Measurements from ENCODE around the gene HAUS7. TPM values are rescaled to one million over a fixed set of nuclear protein-coding genes. Genes with fewer than 3 reads are reported as not detected.

HAUS7 gene
- total and polyA plus RNA-seq, 9 donors, result 20.0 to 34.3 (median 30.1) TPM

DNA sequence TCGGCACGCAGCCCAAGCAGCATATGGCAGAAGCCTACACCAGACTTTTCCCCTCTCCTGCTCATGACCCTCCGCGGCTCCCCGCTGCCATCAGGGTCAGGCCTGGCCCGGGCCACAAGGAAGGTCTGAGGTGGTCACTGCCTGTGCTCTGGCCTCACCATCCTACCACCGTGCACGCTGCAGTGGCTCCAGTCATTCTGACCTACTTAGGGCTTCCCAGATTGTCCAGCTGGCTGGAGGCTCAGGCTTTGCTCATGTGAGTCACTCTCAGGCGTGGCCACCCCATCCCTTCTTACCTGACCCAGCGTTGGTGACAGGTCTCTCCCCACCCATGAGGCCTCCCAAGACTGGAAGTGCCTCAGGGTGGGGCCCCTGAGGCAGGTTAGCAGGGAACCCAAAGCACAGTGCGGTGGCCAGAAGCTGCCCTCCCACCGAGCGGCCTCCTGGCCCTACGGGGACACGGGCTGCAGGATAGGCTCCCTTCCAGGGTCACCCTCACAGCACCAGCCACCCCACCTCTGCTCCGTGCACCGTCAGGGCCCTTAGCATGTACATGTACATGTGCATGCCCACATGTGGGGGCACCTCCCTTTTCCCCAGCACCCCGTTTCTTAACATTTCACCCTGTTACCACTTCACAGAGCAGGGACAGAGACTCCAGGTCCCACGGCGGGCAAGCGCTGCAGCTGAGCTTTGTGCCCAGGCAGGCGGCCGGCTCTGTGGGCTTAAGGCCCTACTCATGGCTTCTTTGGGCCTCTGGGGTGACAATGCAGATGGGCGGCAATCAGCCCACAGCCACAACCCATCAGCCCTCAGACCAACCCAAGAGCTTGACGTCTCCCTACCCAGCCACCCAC, 26.7 kb downstream of the HAUS7 start:
- H3K27ac ChIP-seq (ENCODE audit: low read length), result no peak overlapping the region
- no peaks in the 10 kb centered on the region for H3K36me3 ChIP-seq (ENCODE audit: control insufficient read depth, insufficient read depth, low read length)
- no peak for DNase-seq
- no peaks in the 10 kb centered on the region for H3K4me1 ChIP-seq (ENCODE audit: control insufficient read depth, insufficient read depth, low read length)
- no peak overlapping the region for H3K4me3 ChIP-seq (ENCODE audit: low read length)
- WGBS (ENCODE audit: insufficient coverage), result 87% methylated on average over 23 of the region's 25 CpGs
- no peaks in the 10 kb centered on the region for H3K9me3 ChIP-seq (replicated peaks; ENCODE audit: control insufficient read depth, low read depth, low read length)
- peaks cover 2% of the 10 kb centered on the region for H3K27me3 ChIP-seq (ENCODE audit: control insufficient read depth, insufficient read depth, low read length)

- H3K9me3 ChIP-seq (replicated peaks; ENCODE audit: control insufficient read depth, low read depth, low read length), result no peaks in the 10 kb centered on the region
Observed at GRCh38 chrX:153442463-153442862, 27.9 kb downstream of the HAUS7 start.

DNA sequence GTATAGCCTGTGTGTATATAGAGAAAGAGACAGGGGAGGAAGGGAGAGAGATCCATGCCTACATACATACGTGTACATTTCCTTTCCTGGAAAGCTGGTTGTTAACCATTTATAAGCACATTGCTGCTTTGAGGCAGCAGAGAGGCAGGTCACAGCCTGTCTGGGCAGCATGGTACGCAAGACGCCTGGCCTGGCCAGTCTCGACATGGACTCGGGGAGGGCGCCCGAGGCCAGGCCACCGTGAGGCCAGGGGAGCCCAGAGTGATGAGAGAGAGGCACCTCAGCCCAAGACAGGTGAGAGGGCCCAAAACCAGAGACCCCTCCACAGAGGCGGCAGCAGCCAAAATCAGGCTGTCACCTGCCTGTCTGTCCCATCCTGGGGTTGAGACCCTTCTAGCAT, 28.4 kb downstream of the HAUS7 start:
- Histone ChIP-seq H3K27me3 (ENCODE audit: control insufficient read depth, insufficient read depth, low read length) (peaks cover 3% of the 10 kb centered on the region), H3K36me3 (ENCODE audit: control insufficient read depth, insufficient read depth, low read length) (no peaks in the 10 kb centered on the region), H3K27ac (ENCODE audit: low read length) (no peak overlapping the region), H3K4me1 (ENCODE audit: control insufficient read depth, insufficient read depth, low read length) (no peaks in the 10 kb centered on the region), H3K9me3 (replicated peaks; ENCODE audit: control insufficient read depth, low read depth, low read length) (no peaks in the 10 kb centered on the region), H3K4me3 (ENCODE audit: low read length) (no peak overlapping the region)
- 80% methylated on average over 9 of the region's 9 CpGs for WGBS (ENCODE audit: insufficient coverage)
- DNase-seq, result no peak

More at GRCh38 chrX:153442463-153442862, 27.9 kb downstream of the HAUS7 start:
- Histone ChIP-seq H3K4me3 (ENCODE audit: low read length) (no peak overlapping the region), H3K4me1 (ENCODE audit: control insufficient read depth, insufficient read depth, low read length) (no peaks in the 10 kb centered on the region), H3K27ac (ENCODE audit: low read length) (no peak overlapping the region), H3K27me3 (ENCODE audit: control insufficient read depth, insufficient read depth, low read length) (peaks cover 2% of the 10 kb centered on the region), H3K36me3 (ENCODE audit: control insufficient read depth, insufficient read depth, low read length) (no peaks in the 10 kb centered on the region)
- no peak for DNase-seq
- 67% methylated on average over 4 of the region's 5 CpGs for whole genome bisulfite sequencing (ENCODE audit: insufficient coverage)

DNA sequence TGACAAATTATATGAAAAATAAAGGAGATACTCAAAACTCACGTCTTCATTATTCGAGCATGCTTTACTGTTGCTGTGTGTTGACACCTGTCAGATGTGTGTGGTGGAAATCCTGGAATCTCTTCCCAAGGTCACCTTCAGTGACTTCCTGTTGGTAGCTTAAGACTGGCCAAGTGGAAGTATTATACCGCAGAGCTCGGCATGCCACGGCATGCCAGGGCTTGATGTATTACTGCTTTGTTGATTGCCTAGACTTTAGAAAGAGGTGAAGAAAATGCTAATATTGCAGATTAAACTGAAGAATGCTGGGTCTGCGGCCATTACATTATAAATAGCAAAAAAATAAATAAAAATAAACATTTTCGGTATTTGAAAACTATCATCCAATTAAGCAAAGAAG, 29.1 kb downstream of the HAUS7 start:
- Histone ChIP-seq H3K36me3 (ENCODE audit: control insufficient read depth, insufficient read depth, low read length) (no peaks in the 10 kb centered on the region), H3K27me3 (ENCODE audit: control insufficient read depth, insufficient read depth, low read length) (peaks cover 5% of the 10 kb centered on the region), H3K4me3 (ENCODE audit: low read length) (no peak overlapping the region), H3K4me1 (ENCODE audit: control insufficient read depth, insufficient read depth, low read length) (no peaks in the 10 kb centered on the region), H3K9me3 (replicated peaks; ENCODE audit: control insufficient read depth, low read depth, low read length) (no peaks in the 10 kb centered on the region), H3K27ac (ENCODE audit: low read length) (no peak overlapping the region)
- 82% methylated on average over 2 of the region's 7 CpGs for WGBS (ENCODE audit: insufficient coverage)
- no peak for DNase-seq

DNA sequence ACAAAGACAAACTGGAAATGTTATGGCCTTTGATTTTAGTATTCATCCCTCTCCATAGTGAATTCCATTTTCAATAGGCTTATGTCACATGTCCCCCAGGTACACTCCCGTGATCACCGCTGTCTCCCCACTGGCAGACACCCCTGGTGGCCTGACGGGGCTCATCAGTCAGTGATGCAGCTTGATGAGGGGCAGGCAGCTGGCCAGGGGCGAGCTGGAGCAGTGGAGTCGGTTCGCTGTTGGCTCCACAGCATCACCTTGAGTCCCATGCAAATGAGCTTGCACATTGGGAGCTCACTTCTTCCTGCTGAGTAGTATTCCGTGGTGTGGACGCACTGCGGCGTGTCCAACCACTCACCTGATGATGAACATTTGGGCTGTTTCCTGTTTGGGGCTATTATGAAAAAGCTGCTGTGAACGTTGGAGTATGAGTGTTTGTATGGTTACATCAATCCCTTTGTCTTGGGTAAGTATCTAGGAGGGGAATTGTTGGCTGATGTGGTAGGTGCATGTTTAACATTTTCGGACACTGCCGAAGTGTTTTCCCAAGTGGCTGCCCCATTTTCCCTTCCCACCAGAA, 29.7 kb downstream of the HAUS7 start:
- H3K4me3 ChIP-seq (ENCODE audit: low read length), result no peak overlapping the region
- no peak for DNase-seq
- WGBS (ENCODE audit: insufficient coverage), result 64% methylated on average over 11 of the region's 13 CpGs

GRCh38 chrX:153439977-153440376, 30.4 kb downstream of the HAUS7 start:
- 88% methylated on average over 4 of the region's 4 CpGs for WGBS (ENCODE audit: insufficient coverage)
- DNase-seq, result no peak

More for the DNA sequence above, 29.7 kb downstream of the HAUS7 start:
- Histone ChIP-seq H3K27me3 (ENCODE audit: control insufficient read depth, insufficient read depth, low read length) (peaks cover 5% of the 10 kb centered on the region), H3K27ac (ENCODE audit: low read length) (no peak overlapping the region), H3K4me1 (ENCODE audit: control insufficient read depth, insufficient read depth, low read length) (no peaks in the 10 kb centered on the region), H3K9me3 (replicated peaks; ENCODE audit: control insufficient read depth, low read depth, low read length) (no peaks in the 10 kb centered on the region), H3K36me3 (ENCODE audit: control insufficient read depth, insufficient read depth, low read length) (no peaks in the 10 kb centered on the region)

GRCh38 chrX:153438532-153438931, 31.8 kb downstream of the HAUS7 start:
- H3K36me3 ChIP-seq (ENCODE audit: control insufficient read depth, insufficient read depth, low read length), result no peaks in the 10 kb centered on the region
- WGBS (ENCODE audit: insufficient coverage), result 47% methylated on average over 8 of the region's 8 CpGs
- peaks cover 5% of the 10 kb centered on the region for H3K27me3 ChIP-seq (ENCODE audit: control insufficient read depth, insufficient read depth, low read length)
- H3K4me1 ChIP-seq (ENCODE audit: control insufficient read depth, insufficient read depth, low read length), result no peaks in the 10 kb centered on the region
- no peaks in the 10 kb centered on the region for H3K9me3 ChIP-seq (replicated peaks; ENCODE audit: control insufficient read depth, low read depth, low read length)
- H3K4me3 ChIP-seq (ENCODE audit: low read length), result no peak overlapping the region
- peak; percentile 36 for DNase-seq
- no peak overlapping the region for H3K27ac ChIP-seq (ENCODE audit: low read length)

More at GRCh38 chrX:153439977-153440376, 30.4 kb downstream of the HAUS7 start:
- Histone ChIP-seq H3K4me1 (ENCODE audit: control insufficient read depth, insufficient read depth, low read length) (no peaks in the 10 kb centered on the region), H3K9me3 (replicated peaks; ENCODE audit: control insufficient read depth, low read depth, low read length) (no peaks in the 10 kb centered on the region), H3K27me3 (ENCODE audit: control insufficient read depth, insufficient read depth, low read length) (peaks cover 5% of the 10 kb centered on the region), H3K36me3 (ENCODE audit: control insufficient read depth, insufficient read depth, low read length) (no peaks in the 10 kb centered on the region), H3K4me3 (ENCODE audit: low read length) (no peak overlapping the region), H3K27ac (ENCODE audit: low read length) (no peak overlapping the region)

DNA sequence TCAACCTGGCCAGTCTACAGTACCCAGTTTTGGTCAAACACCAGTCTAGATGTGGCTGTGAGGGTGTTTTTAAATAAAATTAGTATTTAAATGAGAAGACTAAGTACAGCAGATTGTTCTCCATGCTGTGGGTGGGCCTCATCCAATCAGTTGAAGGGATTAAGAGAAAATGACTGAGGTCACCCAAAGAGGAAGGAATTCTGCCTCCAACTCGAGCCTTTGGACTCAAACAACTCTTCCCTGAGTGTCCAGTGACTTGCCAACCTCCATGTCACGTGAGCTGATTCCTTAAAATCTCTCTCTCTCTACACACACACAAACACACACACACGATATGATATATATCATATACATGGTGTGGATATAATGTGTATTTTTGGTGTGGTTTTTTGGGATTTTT, 34.5 kb downstream of the HAUS7 start:
- no peaks in the 10 kb centered on the region for H3K36me3 ChIP-seq (ENCODE audit: control insufficient read depth, insufficient read depth, low read length)
- no peak for DNase-seq
- H3K4me1 ChIP-seq (ENCODE audit: control insufficient read depth, insufficient read depth, low read length), result no peaks in the 10 kb centered on the region
- peaks cover 6% of the 10 kb centered on the region for H3K27me3 ChIP-seq (ENCODE audit: control insufficient read depth, insufficient read depth, low read length)
- H3K9me3 ChIP-seq (replicated peaks; ENCODE audit: control insufficient read depth, low read depth, low read length), result peaks cover 6% of the 10 kb centered on the region
- H3K4me3 ChIP-seq (ENCODE audit: low read length), result no peak overlapping the region
- H3K27ac ChIP-seq (ENCODE audit: low read length), result no peak overlapping the region
- WGBS (ENCODE audit: insufficient coverage), result no CpG with 5 or more reads among the region's 3 CpGs

- 79% methylated on average over 7 of the region's 8 CpGs for WGBS (ENCODE audit: insufficient coverage)
Observed at GRCh38 chrX:153434801-153435200, 35.6 kb downstream of the HAUS7 start.

DNA sequence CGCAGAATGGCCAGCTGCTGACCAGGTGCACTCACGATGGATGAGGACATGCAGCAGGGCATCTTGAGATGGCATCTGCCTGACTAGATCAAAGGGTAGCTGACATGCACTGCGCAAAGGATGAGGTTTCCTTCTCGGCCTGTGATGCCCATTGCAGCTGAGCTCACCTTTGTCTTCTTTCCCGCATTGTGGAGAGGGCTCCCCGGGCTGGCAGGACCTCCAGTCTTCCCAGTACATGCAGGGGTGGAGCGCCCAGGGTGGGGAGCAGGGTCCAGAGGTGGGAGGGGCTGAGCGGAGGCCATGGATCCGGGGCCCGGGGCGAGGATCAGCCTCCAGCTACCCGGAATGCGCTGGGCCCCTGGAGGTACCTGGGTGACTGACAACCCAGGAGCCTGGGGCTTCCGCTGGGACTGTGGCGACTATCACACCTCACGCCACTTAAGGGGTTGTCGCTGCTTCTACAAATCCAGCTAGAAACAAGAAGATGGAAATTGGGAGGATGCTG, 36.5 kb downstream of the HAUS7 start:
- H3K27me3 ChIP-seq (ENCODE audit: control insufficient read depth, insufficient read depth, low read length), result peaks cover 4% of the 10 kb centered on the region
- no peak for DNase-seq
- no peak overlapping the region for H3K27ac ChIP-seq (ENCODE audit: low read length)
- H3K4me1 ChIP-seq (ENCODE audit: control insufficient read depth, insufficient read depth, low read length), result no peaks in the 10 kb centered on the region
- H3K9me3 ChIP-seq (replicated peaks; ENCODE audit: control insufficient read depth, low read depth, low read length), result peaks cover 8% of the 10 kb centered on the region
- WGBS (ENCODE audit: insufficient coverage), result 85% methylated on average over 17 of the region's 17 CpGs
- H3K36me3 ChIP-seq (ENCODE audit: control insufficient read depth, insufficient read depth, low read length), result no peaks in the 10 kb centered on the region
- H3K4me3 ChIP-seq (ENCODE audit: low read length), result no peak overlapping the region

More at GRCh38 chrX:153434801-153435200, 35.6 kb downstream of the HAUS7 start:
- Histone ChIP-seq H3K36me3 (ENCODE audit: control insufficient read depth, insufficient read depth, low read length) (no peaks in the 10 kb centered on the region), H3K27me3 (ENCODE audit: control insufficient read depth, insufficient read depth, low read length) (peaks cover 4% of the 10 kb centered on the region), H3K9me3 (replicated peaks; ENCODE audit: control insufficient read depth, low read depth, low read length) (peaks cover 8% of the 10 kb centered on the region), H3K4me1 (ENCODE audit: control insufficient read depth, insufficient read depth, low read length) (no peaks in the 10 kb centered on the region), H3K27ac (ENCODE audit: low read length) (no peak overlapping the region), H3K4me3 (ENCODE audit: low read length) (no peak overlapping the region)
- DNase-seq, result no peak
